ENCODE results near the gene COX7A2L. TPM values are rescaled to one million over a fixed set of nuclear protein-coding genes. Genes with fewer than 3 reads are reported as not detected.

The COX7A2L gene
- total RNA-seq, 1 donor from 2014 or later: 94.8 TPM

DNA sequence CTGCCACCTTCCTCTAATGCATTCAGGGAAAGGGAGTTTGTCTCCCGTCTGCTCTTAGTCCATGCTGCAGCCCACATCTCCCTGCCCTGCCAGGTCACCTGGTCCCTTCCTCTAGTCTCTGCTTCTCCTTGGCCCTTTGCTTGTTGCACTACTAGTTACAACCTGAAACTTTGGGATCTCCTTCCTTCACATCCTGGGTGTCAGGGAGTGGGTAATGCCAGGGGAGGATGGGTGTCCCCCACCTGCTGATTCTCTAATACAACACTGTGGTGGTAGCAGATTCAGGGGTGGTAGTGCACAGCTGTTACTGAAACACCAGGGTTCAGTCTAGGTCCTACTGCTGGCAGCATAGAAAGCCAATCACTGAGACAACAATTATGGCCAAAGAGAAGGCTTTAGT, 31.2 kb upstream of the COX7A2L start:
- Mint-ChIP-seq H3K36me3 (ENCODE audit: low read depth, unreplicated experiment) (peaks cover 3% of the 10 kb centered on the region), H3K27me3 (ENCODE audit: unreplicated experiment) (peaks cover 2% of the 10 kb centered on the region), H3K27ac (ENCODE audit: unreplicated experiment) (no peak overlapping the region), H3K9me3 (ENCODE audit: unreplicated experiment) (no peaks in the 10 kb centered on the region), H3K4me3 (ENCODE audit: unreplicated experiment) (no peak overlapping the region), H3K4me1 (ENCODE audit: unreplicated experiment) (peaks cover 6% of the 10 kb centered on the region)
- no peak for DNase-seq (ENCODE audit: low spot score)
- TF ChIP-seq, protein P1, sequence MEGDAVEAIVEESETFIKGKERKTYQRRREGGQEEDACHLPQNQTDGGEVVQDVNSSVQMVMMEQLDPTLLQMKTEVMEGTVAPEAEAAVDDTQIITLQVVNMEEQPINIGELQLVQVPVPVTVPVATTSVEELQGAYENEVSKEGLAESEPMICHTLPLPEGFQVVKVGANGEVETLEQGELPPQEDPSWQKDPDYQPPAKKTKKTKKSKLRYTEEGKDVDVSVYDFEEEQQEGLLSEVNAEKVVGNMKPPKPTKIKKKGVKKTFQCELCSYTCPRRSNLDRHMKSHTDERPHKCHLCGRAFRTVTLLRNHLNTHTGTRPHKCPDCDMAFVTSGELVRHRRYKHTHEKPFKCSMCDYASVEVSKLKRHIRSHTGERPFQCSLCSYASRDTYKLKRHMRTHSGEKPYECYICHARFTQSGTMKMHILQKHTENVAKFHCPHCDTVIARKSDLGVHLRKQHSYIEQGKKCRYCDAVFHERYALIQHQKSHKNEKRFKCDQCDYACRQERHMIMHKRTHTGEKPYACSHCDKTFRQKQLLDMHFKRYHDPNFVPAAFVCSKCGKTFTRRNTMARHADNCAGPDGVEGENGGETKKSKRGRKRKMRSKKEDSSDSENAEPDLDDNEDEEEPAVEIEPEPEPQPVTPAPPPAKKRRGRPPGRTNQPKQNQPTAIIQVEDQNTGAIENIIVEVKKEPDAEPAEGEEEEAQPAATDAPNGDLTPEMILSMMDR (IDR thresholded peaks at IDR 0.05; ENCODE audit: unreplicated experiment): no peak

DNA sequence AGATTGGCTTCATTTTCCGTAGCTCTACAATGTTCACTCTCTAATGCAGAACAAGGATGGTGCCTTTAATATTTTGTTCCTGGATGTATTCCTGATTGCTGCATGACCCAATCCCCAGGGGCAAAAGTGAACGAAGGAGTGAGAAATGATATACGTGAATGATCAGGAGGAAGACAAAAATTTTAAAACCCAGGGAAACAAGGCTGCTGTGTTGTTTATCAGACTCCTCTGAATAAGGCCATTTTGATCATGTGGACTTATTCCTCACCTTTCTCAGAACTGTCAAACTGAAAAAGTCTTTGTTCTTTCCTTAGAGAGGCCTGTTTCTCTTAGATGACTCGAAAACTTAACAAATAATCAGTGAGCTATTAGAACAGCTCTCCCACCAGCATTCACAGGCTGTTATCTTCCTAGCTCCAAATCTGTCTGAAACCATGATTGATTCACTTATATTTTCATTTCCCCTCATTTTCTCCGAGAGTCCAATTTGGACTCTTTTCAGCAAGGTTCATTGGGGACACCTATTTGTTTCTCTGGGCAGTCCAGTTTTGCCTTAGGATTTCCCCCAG, 29.5 kb upstream of the COX7A2L start:
- no peak overlapping the region for H3K4me3 Mint-ChIP-seq (ENCODE audit: unreplicated experiment)
- peaks cover 10% of the 10 kb centered on the region for H3K4me1 Mint-ChIP-seq (ENCODE audit: unreplicated experiment)
- DNase-seq (ENCODE audit: low spot score): no peak
- no peak overlapping the region for H3K27ac Mint-ChIP-seq (ENCODE audit: unreplicated experiment)
- peaks cover 3% of the 10 kb centered on the region for H3K27me3 Mint-ChIP-seq (ENCODE audit: unreplicated experiment)
- peaks cover 3% of the 10 kb centered on the region for H3K36me3 Mint-ChIP-seq (ENCODE audit: low read depth, unreplicated experiment)
- H3K9me3 Mint-ChIP-seq (ENCODE audit: unreplicated experiment): no peaks in the 10 kb centered on the region
- TF ChIP-seq, protein P1 (IDR thresholded peaks at IDR 0.05; ENCODE audit: unreplicated experiment): no peak

DNA sequence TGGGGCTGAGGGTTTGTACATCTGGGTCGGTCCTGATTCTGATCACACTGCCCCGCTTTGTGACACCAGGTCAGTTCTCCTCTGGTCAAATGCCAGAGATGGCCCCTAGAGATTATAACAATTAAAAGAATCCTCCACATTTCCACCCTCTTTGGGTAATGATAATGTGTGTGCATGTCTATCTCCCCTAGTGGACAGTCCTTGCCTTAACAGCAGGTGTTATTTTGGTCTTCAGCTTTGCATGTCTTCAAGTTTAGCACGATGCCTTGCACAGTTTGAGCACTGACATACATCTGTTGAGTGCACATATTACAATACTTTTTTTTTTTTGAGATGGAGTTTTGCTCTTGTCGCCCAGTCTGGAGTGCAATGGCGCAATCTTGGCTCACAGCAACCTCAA, 25.7 kb upstream of the COX7A2L start:
- H3K36me3 Mint-ChIP-seq (ENCODE audit: low read depth, unreplicated experiment): no peaks in the 10 kb centered on the region
- DNase-seq (ENCODE audit: low spot score): no peak
- H3K27me3 Mint-ChIP-seq (ENCODE audit: unreplicated experiment): peaks cover 3% of the 10 kb centered on the region
- TF ChIP-seq, protein P1 (IDR thresholded peaks at IDR 0.05; ENCODE audit: unreplicated experiment): peak; percentile 45
- no peak overlapping the region for H3K4me3 Mint-ChIP-seq (ENCODE audit: unreplicated experiment)
- no peak overlapping the region for H3K27ac Mint-ChIP-seq (ENCODE audit: unreplicated experiment)
- H3K9me3 Mint-ChIP-seq (ENCODE audit: unreplicated experiment): no peaks in the 10 kb centered on the region
- H3K4me1 Mint-ChIP-seq (ENCODE audit: unreplicated experiment): peaks cover 14% of the 10 kb centered on the region

DNA sequence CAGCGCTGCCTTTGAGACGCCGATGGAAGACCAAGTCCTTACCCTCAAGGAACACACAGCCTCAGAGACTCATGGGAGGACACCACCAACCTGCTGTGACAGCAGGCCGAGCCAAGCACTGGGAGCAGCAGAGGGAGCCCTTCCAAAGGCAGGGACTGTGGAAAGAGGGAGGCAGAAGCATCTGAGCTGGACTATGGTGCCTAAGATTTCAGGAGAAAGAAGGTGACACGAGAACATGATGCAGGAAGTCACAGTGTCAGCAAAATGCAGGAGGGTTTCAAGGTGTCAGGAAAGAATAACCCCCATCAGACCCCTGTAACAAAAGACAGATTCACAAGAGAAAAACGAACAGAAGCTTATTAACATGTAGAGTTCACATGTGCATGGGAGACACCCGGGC, 24.2 kb upstream of the COX7A2L start:
- H3K27me3 Mint-ChIP-seq (ENCODE audit: unreplicated experiment): peaks cover 3% of the 10 kb centered on the region
- DNase-seq (ENCODE audit: low spot score): no peak
- no peak overlapping the region for H3K27ac Mint-ChIP-seq (ENCODE audit: unreplicated experiment)
- H3K4me3 Mint-ChIP-seq (ENCODE audit: unreplicated experiment): no peak overlapping the region
- no peaks in the 10 kb centered on the region for H3K9me3 Mint-ChIP-seq (ENCODE audit: unreplicated experiment)
- peaks cover 8% of the 10 kb centered on the region for H3K4me1 Mint-ChIP-seq (ENCODE audit: unreplicated experiment)
- no peaks in the 10 kb centered on the region for H3K36me3 Mint-ChIP-seq (ENCODE audit: low read depth, unreplicated experiment)
- TF ChIP-seq, protein P1 (IDR thresholded peaks at IDR 0.05; ENCODE audit: unreplicated experiment): no peak

DNA sequence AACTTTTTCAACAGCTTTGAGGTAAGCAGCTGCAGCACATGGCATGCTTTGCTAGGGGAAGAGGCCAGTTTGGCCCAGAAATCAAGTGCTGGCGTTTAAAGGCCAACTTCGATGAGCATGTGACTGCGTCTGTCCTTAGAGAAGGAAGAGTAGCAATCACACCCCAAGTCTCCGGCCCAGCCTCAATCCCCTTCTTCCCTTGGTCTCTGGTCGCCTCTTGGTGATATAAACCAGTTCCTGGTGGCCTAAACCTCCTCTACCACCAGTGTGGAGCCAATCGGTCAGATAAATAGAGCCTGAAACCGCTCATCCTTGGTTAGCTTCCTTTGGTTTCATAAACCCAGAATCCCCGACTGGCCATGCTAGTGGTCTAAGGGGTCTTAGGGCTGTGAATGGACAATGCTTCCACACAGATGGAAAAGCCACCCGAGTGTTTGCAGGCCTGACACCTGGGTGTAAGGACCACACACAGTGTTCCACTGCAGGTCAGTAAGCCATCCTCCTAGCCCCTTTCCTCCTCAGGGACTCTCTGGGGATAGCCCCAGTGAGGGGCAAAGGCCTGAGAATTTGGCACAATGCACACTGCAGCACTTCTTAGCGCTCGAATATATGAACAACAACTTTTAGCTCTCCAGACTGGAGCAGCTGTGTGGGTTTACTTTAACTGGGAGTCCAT, 23.0 kb upstream of the COX7A2L start:
- H3K27me3 Mint-ChIP-seq (ENCODE audit: unreplicated experiment): peaks cover 3% of the 10 kb centered on the region
- H3K9me3 Mint-ChIP-seq (ENCODE audit: unreplicated experiment): no peaks in the 10 kb centered on the region
- peaks cover 8% of the 10 kb centered on the region for H3K4me1 Mint-ChIP-seq (ENCODE audit: unreplicated experiment)
- no peak overlapping the region for H3K27ac Mint-ChIP-seq (ENCODE audit: unreplicated experiment)
- TF ChIP-seq, protein P1 (IDR thresholded peaks at IDR 0.05; ENCODE audit: unreplicated experiment): no peak
- no peak for DNase-seq (ENCODE audit: low spot score)
- H3K36me3 Mint-ChIP-seq (ENCODE audit: low read depth, unreplicated experiment): no peaks in the 10 kb centered on the region
- H3K4me3 Mint-ChIP-seq (ENCODE audit: unreplicated experiment): no peak overlapping the region

Measured in endothelial cell (in vitro differentiated cells).